Stomach (tissue), 4 donors: ENCODE results near the gene PINK1.

ENCODE experiments used
- CTCF ChIP-seq, 7 experiments: fragments of 450-650 bp in 4 of 7; fragments of 200-600 bp in 3 of 7; sonication (generic) in 3 of 7; IDR thresholded peaks; one replicate each; pipeline ENCODE4 v1.5.1; 2016 to 2019; ENCODE audit warnings: antibody characterized with exemption in 7 of 7, control low read depth in 2 of 7, mild to moderate bottlenecking in 1 of 7
- EP300 ChIP-seq: sonication (generic); formaldehyde crosslinking; IDR thresholded peaks from one replicate; pipeline ENCODE4 v1.6.1; 2017; ENCODE audit warnings: antibody characterized with exemption
- POLR2A ChIP-seq, 4 donors: fragments of 450-650 bp; IDR thresholded peaks; one replicate each; pipeline ENCODE4 v1.6.1; 2016; ENCODE audit warnings: antibody characterized with exemption in 4 of 4, control low read depth in 2 of 4, mild to moderate bottlenecking in 1 of 4, moderate library complexity in 1 of 4
- POLR2AphosphoS5 ChIP-seq, 3 donors: sonication (generic); formaldehyde crosslinking; IDR thresholded peaks; one replicate each; pipeline ENCODE4 v1.6.1; 2016; ENCODE audit warnings: antibody characterized with exemption in 3 of 3

- TF ChIP-seq CTCF (IDR thresholded peaks at IDR 0.05) (no peak), POLR2AphosphoS5 (IDR thresholded peaks at IDR 0.05) (no peak), EP300 (no peak), POLR2A (IDR thresholded peaks at IDR 0.05) (no peak)
Observed at GRCh38 chr1:20657024-20657423, 23.8 kb downstream of the PINK1 start.
